ENCODE measurements around the gene RRP7A.
"Not testable (repeated sequence)": the region's sequence is repeated elsewhere in the genome, so short reads cannot be mapped to it uniquely, and the experiment has no call there.

The RRP7A gene

DNA sequence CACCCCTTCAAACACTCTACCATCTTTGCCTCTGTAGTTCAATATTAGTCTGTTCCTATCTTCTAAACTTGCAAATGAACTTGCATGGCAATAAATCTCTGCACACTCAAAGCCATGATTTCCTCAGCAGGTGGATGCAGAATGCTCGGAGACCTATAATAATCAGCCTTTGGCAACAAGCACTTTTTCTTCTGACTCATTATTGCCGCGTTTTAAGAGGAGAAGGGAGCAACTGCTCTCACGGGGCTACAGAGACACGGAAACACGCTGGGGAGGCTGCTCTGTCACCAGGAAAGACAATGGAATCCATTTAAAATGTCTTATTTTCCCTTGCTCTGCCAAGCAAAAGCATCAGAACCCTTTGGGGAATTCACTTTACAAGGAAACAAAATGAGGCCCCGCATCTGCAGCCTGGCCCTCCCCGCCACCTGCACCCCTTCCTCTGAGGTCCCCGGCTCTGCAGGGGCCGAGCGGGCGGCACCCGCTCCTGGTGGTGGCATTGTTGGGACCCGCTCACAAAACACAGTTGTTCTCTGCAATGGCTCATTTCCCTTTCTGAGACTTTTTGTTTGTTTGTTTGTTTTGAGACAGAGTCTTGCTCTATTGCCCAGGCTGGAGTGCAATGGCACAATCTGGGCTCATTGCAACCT lies 15.6 kb upstream of the RRP7A start:
- DNase-seq: not testable (repeated sequence)

DNA sequence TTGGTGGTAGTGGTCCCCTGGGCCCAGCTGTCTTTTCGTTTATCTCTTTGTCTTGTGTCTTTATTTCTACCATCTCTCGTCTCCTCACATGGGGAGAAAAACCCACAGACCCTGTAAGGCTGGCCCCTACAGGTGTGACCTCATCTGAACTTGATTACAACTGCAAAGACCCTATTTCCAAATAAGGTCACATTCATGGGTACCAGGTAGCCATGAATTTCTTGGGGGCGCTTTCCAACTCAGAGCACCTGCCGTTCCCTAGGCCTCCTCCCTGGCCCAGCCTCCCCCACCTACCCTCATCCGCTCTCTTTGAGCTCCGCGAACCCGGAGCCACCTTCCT lies 14.0 kb upstream of the RRP7A start:
- no peak for DNase-seq

DNA sequence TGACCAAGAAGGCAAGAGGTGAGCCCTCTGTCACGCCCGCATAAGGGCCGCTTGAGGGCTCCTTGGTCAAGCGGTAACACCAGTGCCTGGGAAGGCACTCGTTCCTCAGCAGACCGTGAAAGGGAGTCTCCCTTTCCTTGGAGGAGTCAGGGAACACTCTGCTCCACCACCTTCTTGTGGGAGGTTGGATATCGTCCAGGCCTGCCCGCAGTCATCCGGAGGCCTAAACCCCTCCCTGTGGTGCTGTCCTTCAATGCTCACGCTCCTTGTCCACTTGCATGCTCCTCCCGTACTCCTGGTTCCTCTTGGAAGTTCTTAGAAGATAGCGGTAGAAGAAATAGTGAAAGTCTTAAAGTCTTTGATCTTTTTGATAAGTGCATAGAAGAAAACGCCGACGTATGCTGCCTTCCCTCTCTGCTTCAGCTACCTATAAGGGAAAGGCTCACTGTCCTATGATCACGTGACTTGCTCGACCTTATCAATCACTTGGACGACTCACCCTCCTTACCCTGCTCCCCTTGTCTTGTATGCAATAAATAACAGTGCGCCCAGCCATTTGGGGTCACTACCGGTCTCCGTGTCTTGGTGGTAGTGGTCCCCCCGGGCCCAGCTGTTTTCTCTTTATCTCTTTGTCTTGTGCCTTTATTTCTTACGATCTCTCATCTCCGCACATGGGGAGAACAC lies 11.9 kb upstream of the RRP7A start:
- DNase-seq: not testable (repeated sequence)

DNA sequence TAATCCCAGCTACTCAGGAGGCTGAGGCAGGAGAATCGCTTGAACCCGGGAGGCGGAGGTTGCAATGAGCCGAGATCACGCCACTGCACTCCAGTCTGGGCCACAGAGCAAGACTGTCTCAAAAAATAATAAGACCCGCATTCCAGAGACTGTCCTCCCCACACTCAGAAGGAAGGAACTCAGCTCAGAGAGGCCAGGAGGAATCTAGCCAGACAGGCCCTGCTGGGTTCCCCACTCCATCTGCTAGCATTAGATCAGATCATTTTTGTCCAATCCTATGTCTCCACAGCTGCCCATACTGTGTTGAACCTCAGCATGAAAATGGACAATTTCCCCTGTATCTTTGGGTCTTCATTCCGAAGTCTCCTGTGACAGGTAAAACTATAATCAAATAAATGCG lies 9.8 kb upstream of the RRP7A start:
- not testable (repeated sequence) for DNase-seq

DNA sequence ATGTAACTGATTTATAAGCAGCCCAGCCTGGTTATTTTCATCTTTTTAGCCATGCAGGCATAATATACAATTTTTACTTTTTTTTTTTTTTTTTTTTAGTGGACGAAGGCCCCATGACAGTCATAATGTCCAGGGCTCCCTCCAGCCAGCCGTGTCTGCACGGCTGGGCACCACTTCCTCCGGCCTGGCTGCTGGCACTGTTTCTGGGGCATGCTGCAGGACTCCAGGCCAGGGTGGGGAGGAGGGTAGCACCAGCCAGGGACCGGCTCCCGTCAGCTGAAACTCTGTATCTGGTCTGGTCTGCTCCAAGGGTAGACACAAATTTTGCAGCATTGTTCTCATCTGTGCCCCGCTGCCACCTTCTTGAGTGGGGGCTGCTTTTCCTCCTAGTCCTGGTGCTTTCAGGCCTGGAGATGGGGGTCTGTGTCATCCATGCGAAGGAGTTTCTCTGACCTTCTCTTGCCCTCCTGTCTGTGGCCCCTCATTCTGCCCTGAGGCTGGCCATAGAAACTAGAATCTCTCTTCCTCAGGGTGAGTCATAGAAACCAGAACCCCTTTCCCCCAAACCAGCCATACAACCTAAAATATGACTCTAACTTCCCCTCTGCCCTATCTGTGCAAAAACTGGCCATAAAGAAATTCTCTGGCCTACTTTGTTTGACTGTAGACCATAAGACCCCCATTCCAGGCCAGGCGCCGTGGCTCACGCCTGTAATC lies 9.2 kb upstream of the RRP7A start:
- no peak for DNase-seq

DNA sequence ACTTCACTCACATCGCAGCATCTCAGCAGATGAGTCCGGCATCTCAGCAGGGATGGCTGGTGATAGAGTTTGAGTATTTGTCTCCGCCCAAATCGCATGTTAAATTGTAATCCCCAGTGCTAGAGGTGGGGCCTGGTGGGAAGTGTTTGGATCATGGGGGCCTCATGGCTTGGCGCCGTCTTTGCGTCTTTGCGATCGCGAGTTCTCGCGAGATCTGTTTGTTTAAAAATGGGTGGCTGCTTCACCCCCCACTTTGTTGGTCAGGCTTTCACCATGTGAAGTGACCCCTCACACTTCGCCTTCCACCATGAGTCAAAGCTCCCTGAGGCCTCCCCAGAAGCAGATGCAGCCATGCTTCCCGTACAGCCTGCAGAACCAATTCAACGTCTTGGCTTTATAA lies 3.0 kb upstream of the RRP7A start:
- no peak for DNase-seq

DNA sequence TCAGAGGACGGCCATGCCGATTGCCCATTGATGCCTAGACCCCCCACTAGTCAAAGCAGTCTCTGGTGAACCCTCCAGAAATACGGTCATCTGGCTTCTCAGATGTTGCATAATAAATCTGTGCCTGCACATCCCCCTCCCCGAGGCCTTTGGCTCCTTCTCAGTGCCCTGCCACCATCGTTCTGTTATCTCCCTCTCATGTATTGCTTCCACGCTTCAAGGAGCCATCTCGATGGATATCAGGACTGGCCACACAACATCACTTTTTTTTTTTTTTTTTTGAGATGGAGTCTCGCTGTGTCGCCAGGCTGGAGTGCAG lies 1.6 kb upstream of the RRP7A start:
- DNase-seq: no peak

DNA sequence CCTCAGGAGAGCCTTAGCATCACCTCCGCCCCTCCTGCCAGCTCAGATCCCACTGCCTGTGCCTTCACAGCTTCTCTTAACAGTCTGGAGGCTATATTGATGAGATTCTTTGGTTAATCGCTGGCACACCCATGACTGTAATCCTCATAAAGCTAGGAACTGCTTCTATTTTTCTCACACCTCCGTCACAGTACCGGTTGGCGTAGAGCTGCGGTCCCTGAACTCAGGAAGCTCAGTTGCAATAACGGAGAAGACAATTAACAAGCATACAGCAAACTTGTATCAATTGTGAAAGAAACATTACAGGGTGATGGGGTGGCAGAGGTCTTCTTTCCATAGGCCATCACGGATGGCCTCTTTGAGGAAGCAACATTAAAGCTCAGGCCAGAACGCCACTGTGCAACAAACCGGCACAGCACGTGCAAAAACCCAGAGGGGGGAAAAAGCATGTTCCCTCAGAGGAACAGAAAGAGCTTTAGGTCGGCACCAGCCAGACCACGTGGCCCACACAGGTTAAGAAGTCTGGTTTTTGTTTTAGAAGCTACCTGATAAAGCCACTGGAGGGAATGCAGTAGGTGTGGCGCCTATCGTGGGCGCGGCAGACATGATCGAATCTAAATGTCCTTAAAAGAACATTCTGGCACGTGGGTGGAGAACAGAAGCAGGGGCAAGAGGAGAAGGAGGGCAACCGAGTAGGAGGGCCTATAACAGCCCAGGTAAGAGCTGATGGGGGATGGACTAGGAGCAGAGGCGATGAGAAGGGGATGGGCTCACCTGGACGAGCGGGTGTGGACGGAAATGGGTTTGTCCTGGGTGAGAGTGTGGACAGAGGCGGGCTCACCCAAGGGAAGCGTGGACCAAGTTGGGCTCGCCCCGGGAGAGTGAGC lies 715 bp downstream of the RRP7A start:
- DNase-seq: not testable (repeated sequence)

DNA sequence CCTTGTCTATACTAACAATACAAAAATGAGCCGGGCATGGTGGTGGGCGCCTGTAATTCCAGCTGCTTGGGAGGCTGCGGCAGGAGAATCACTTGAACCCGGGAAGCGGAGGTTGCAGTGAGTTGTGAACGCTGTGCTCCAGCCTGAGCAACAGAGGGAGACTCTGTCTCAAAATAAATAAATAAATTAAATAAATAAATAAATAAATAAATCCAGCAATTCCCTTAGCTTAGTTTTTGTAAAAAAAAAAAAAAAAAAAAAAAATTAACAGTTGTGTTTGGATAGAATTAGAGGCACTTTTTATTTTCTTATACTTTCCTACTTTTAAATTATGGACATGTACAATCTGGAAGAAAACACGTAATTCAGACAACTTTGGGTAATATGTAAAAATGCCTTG lies 2.5 kb downstream of the RRP7A start:
- not testable (repeated sequence) for DNase-seq

DNA sequence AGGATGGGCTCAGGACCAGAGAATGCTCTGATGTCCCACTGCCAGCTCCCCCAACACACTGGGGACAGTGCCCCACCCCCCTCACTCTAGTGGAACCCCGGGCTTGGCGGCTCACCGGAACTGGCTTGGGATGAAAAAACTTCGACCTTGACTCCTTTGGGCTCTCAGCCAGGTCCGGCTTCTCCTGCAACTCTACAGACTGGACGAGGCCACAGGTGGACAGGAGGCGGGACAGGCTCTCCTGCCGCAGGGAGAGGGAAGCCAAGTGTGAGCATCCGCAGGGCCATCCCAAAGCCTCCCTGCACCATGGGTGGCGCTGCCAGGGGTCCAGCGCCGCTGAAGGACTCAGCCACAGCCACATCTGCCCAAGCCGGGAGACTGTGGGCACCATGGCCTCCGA lies 3.7 kb downstream of the RRP7A start:
- DNase-seq: no peak

DNA sequence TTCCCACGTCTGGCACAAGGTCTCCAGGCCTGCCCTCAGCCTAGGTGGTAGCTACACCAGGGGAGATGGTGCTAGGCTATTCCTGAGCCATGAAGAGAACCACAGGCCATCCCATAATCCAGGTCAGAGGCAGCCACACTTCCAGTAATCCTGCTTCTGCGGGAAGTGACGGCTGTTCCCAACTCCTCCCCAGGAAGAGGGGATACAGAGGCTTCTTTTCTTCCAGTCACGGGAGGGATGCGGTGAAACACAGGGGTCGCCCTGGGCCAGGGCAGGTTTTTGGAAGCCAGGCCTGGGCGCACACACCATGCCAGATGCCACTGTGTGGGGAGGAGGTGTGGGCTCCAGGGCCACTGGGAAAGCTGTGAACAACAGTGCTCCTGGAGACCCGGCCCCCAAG lies 4.3 kb downstream of the RRP7A start:
- DNase-seq: not testable (repeated sequence)

DNA sequence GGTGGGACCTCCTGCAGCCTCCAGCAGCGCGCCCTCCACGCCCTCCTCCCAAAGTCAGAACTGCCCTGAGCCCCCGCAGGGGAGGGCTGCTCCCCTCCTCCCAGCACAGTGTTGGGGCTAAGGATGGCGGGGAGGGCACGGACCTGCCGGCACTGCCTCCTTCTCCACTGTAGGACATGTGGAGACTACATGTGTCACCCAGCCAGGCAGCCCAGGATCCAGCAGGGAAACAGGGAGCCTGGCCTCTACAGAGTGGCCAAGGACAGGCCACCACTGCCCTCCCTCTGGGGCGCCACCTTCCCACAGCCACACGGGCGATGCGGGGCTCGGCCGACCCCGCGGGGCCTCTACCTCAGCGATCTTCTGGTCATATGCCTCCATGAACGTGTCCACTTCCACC lies 5.3 kb downstream of the RRP7A start:
- not testable (repeated sequence) for DNase-seq

DNA sequence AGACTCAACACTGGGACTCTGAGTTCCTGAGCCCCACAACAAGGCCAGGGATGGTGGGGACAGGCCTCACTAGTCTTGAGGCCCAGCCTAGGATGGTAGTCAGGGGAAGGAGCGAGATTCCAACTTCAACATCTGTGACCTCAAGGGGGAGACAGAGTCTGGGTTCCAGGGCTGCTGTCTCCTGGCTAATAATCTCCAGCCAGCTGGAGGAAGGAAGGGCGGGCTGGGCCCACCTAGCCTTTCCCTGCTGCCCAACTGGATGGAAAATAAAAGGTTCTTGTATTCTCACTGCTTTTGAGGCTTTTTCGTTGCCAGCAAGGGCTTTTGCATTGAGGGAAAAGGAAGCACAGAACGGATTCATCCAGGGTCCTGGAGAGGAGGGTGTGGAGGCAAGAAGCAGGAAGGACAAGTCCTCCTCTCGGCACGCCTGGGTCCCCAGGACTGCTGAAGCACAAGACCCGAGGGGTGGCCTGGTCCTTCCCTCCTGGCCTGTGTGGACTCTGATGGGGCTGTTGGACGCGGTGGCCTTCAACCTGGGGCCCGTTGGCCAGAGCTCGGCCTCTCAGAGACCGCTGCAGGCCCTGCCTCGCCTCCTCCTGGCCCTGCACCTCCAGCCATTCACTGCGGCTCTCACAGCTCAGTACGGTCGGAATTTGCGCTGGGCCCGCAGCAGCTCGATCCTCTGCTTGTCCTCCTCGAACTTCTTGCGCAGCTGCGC lies 7.2 kb downstream of the RRP7A start:
- DNase-seq: not testable (repeated sequence)

DNA sequence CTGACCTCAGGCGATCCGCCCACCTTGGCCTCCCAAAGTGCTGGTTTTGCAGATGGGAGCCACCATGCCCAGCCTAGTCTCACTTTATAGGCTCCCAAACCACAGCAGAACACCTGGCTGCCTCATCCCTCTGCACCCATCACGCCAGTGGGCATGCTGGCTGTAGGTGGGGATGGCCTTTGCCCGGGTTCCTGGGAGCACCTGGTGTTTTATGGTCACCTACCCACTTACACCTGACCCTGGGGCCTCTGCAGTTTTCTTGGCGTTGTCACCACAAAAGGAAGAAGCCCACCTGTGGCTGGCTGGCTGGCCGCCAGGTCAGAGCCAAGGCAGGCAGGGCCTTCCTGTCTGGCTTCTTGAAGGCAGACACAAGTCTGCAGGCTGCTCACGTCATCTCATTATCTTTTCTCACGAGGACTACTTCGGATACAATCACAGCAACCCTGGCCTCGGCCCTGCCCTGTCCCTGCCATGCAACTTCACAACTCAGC lies 8.2 kb downstream of the RRP7A start:
- DNase-seq: no peak

DNA sequence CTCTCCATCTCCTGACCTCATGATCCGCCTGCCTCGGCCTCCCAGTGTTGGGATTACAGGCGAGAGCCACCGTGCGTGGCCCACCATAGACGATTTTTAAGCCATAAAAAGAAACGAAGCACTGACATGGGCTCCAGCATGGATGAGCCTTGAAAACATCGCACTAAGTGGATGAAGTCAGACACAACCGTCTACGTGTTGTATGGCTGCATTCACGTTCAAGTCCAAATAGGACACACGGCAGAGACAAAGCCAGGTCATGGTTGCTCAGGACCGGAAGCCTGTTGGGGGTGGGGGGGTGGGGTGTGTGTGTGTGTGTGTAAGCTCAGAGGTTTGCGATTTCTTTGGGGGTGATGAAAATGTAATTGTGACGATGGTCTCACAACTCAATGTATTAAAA lies 10.0 kb downstream of the RRP7A start:
- no peak for DNase-seq

DNA sequence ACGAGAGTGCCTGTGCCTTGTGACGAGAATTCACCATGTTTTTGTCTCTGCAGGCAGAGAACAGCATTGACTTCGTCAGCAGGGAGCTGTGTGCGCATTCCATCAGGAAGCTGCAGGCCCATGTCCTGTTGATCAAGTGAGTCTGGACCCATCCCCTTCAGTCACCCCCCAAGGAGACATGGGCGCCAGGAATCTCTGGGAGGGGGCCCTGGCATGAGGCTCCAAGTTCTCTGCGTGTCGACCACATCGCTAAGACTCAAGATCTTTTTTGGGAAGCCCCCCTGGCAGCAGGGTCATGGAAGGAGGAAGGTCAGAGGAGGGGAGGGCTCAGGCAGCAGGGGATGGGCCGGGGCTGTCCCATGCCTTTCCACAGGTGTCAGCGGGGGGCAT lies 10.6 kb downstream of the RRP7A start:
- DNase-seq: not testable (repeated sequence)

DNA sequence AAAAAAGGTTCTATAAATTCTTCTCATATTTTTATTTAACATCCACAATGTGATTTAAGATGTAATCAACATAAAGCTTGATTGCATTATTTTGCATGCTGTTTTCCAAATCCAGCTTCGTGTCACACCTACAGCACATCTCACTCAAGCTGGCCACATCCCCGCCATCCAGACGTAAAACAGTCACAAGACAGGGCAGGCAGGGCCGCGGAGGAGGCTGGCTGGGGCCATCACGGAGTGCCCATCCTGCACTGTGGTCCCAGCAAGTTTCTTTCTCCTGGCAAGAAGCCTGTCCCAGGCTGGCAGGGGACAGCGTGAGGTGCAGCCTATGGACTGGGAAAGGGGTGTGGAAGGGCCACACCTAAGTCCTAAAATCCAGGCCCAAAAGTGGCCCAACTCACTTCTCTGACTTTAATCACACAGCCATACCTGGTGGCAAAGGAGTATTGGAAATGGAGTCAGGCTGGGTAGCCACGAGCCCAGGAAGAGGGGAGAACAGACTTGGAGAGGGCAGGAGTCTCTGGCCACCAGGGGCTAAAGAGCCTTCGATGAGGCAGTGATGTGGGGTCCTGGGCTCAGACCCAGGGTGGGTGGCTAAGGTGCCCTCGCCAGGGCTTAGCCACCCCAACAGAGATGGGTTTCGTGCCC lies 11.1 kb downstream of the RRP7A start:
- DNase-seq: not testable (repeated sequence)

DNA sequence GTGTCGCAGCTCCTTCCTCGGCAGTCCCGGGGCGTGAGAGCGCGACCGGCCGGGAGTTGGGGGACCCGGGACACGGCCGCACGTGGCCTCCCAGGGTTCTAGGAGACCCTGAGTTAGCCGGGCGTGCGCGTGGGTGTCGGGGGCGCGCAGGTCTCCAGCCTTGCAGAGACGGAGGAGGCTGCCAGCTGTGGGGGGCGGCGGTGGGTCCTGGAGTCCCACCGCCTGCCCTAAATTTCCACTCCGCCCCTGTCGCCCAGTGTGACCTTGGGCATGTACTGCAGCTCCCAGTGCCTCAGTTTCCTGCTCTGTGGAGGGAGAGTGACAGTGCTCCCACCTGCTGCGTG lies 18.8 kb downstream of the RRP7A start:
- no peak for DNase-seq

DNA sequence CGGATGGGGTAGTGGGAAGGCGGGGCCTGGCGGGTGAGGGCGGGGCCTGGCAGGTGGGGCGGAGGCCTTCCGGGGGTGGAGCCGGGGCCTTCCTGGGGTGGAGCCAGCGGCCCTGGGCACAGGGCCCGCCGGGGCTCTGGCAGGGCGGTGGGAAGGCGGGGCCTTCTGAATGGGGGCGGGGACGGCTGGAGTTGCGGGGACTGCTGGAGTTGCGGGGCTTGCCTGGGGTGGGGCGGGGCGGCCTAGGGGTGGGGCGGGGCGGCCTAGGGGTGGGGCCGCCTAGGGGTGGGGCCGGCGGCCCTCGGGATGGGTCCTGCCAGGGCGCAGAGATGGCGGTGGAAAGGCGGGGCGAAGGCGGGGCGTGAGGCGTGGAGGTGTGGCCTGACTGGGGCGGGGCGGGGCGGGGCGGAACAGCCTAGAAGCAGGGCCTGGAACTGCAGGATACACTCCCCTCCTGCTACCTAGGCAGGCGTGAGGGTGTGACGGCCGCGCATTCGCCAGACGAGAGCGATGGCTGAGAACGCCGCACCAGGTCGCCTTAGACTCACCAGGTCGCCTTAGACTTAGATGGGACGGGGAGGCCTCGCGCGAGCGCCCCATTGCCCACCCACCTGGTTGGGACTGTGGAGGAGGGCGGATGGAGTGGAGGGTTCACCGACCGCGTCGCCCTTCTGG lies 19.3 kb downstream of the RRP7A start:
- peak; percentile 79 for DNase-seq

DNA sequence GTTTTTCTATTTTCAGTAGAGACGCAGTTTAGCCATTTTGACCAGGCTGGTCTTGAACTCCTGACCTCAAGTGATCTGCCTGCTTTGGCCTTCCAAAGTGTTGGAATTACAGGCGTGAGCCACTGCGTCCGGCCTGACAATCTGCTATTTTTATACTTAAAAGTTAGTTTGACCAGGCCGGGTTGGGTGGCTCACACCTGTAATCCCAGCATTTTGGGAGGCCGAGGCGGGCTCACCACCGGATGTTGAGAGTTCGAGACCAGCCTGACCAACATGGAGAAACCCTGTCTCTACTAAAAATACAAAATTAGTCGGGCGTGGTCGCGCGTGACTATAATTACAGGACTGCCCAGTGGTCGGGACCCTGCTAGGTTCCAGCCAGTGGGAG lies 19.8 kb downstream of the RRP7A start:
- DNase-seq: not testable (repeated sequence)

DNA sequence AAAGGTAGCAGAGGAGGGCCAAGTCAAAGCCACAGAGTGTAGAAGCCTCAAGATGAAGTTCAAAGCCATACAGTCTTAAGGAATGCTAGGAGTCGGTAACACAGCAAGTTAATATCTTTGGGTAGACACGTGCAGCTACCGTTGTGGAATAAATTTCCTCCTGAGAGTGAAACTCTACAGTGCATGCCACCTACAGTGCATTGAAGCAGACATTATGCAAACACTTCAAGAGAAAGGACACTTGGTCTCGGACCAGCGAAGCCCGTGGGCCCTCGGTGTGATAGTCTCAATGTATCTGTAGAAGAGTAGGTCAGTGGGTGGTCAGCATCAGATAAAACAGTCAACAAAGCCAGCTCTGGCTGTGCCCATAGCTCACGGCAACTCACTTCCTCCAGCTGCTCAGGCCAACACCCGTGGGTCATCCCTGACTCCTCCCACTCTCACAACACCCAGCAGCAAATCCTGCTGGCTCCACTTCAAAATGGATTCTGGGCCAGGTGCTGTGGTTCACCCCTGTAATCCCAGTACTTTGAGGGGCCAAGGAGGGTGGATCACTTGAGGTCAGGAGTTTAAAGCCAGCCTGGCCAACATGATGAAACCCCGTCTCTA lies 24.0 kb downstream of the RRP7A start:
- not testable (repeated sequence) for DNase-seq

Measured in stimulated activated CD4-positive, alpha-beta T cell treated with anti-CD3 and anti-CD28 coated beads, Interleukin-4, amount 100 ng/mL, for 1 hour (primary cell).